Fibroblast of lung (primary cell): Measurements from ENCODE around the gene HSPA6. TPM values are rescaled to one million over a fixed set of nuclear protein-coding genes. Genes with fewer than 3 reads are reported as not detected.
A peak's percentile ranks its signal among the peaks of the same experiment; 100 is the strongest.

ENCODE experiments used
- DNase-seq, 2 donors: peaks; one replicate each; pipeline versions ENCODE4 v3.0.0 to v3.0.0-alpha.2; 2010; ENCODE audit warnings: low read depth in 2 of 2
- H2AFZ ChIP-seq: 2 replicates; pipeline ENCODE4 v1.5.1; 2012; ENCODE audit warnings: low read length, control low read depth, inconsistent platforms
- H3K27ac ChIP-seq: 2 replicates; pipeline ENCODE4 v1.5.1; 2011; ENCODE audit warnings: low read length, control low read depth; ENCODE audit not compliant: insufficient read depth
- H3K27me3 ChIP-seq: 2 replicates; pipeline ENCODE4 v1.5.1; 2011; ENCODE audit warnings: mild to moderate bottlenecking, low read length; ENCODE audit not compliant: control insufficient read depth, insufficient read depth
- H3K36me3 ChIP-seq: 2 replicates; pipeline ENCODE4 v1.5.1; 2011; ENCODE audit warnings: low read length; ENCODE audit not compliant: control insufficient read depth, insufficient read depth
- H3K4me1 ChIP-seq: 2 replicates; pipeline ENCODE4 v1.5.1; 2011; ENCODE audit warnings: low read length; ENCODE audit not compliant: control insufficient read depth, insufficient read depth; ENCODE audit errors: extremely low read depth
- H3K4me2 ChIP-seq: 2 replicates; pipeline ENCODE4 v1.5.1; 2011; ENCODE audit warnings: low read length, control low read depth; ENCODE audit not compliant: insufficient read depth; ENCODE audit errors: extremely low read depth
- H3K4me3 ChIP-seq, 4 experiments: fragments of 200-600 bp in 1 of 4; sonication (generic) in 1 of 4; replicated peaks in 1 of 4; 2 replicates each; pipeline ENCODE4 v1.5.1; 2011 to 2016; ENCODE audit warnings: low read length in 4 of 4, low read depth in 3 of 4, mild to moderate bottlenecking in 3 of 4, control low read depth in 2 of 4, inconsistent platforms in 1 of 4, mixed read lengths in 1 of 4; ENCODE audit not compliant: insufficient read depth in 1 of 4; ENCODE audit errors: control extremely low read depth in 1 of 4
- H3K79me2 ChIP-seq: 2 replicates; pipeline ENCODE4 v1.5.1; 2012; ENCODE audit warnings: mild to moderate bottlenecking, low read length, inconsistent platforms; ENCODE audit not compliant: control insufficient read depth, insufficient read depth
- H3K9ac ChIP-seq: 2 replicates; pipeline ENCODE4 v1.5.1; 2011; ENCODE audit warnings: mild to moderate bottlenecking, low read length, control low read depth; ENCODE audit not compliant: insufficient read depth
- H3K9me3 ChIP-seq: 2 replicates; pipeline ENCODE4 v1.5.1; 2012; ENCODE audit warnings: low read depth, low read length; ENCODE audit not compliant: control insufficient read depth, insufficient read depth
- H4K20me1 ChIP-seq: 2 replicates; pipeline ENCODE4 v1.5.1; 2011; ENCODE audit warnings: low read length; ENCODE audit not compliant: control insufficient read depth, insufficient read depth; ENCODE audit errors: extremely low read depth
- CTCF ChIP-seq, 2 donors: IDR thresholded peaks in 1 of 2; conservative IDR thresholded peaks in 1 of 2; 1 replicate in 1 of 2; 2 replicates in 1 of 2; pipeline ENCODE4 v1.5.1; 2011 to 2012; ENCODE audit warnings: low read length in 2 of 2, control low read depth in 1 of 2, inconsistent platforms in 1 of 2, low read depth in 1 of 2, mild to moderate bottlenecking in 1 of 2
- EZH2 ChIP-seq: IDR thresholded peaks from 2 replicates; pipeline ENCODE4 v1.5.1; 2012; ENCODE audit warnings: low read length, control low read depth, mild to moderate bottlenecking; ENCODE audit errors: missing control alignments
- polyA plus RNA-seq, 2 donors: library from polyadenylated mRNA; depleted of rRNA in 1 of 2; stranded (reverse) in 1 of 2; unstranded in 1 of 2; fragments of >200 nt; gene quantifications; 2 replicates each; pipeline ENCODE4 v1.2.1, GENCODE V29; 2011 to 2012; ENCODE audit warnings: missing spikeins in 1 of 2
- total RNA-seq: library from RNA; depleted of rRNA; stranded (reverse); fragments of >200 nt; gene quantifications from 2 replicates; pipeline ENCODE4 v1.2.1, GENCODE V29; 2014

The HSPA6 gene
- total and polyA plus RNA-seq, 2 donors (not counting 1 experiment from before 2014, with no cell fraction given): 0.22 to 2.3 TPM

- no peaks in the 10 kb centered on the region for H3K27me3 ChIP-seq
- H3K9me3 ChIP-seq: no peaks in the 10 kb centered on the region
- TF ChIP-seq EZH2 (no peak), CTCF (conservative IDR thresholded peaks at IDR 0.05 in 1 of 2, IDR thresholded peaks at IDR 0.05 in 1 of 2; ENCODE audit: low read depth in 1 of 2, low read length in 2 of 2) (no peak)
- no peak overlapping the region for H3K4me2 ChIP-seq
- H3K27ac ChIP-seq: no peak overlapping the region
- H3K4me1 ChIP-seq: no peaks in the 10 kb centered on the region
- no peaks in the 10 kb centered on the region for H3K79me2 ChIP-seq
- H3K4me3 ChIP-seq: no peak overlapping the region
- H3K9ac ChIP-seq: no peak overlapping the region
- no peak for DNase-seq
- no peaks in the 10 kb centered on the region for H3K36me3 ChIP-seq
- H4K20me1 ChIP-seq: no peaks in the 10 kb centered on the region
- no peak overlapping the region for H2AFZ ChIP-seq
These were observed 41.0 kb upstream of the HSPA6 start for GRCh38 chr1:161483361-161483760.

- TF ChIP-seq EZH2 (no peak), CTCF (conservative IDR thresholded peaks at IDR 0.05 in 1 of 2, IDR thresholded peaks at IDR 0.05 in 1 of 2; ENCODE audit: low read depth in 1 of 2, low read length in 2 of 2) (peak in 1 of 2 donors; percentile 17)
- no peak for DNase-seq
These were observed 39.7 kb upstream of the HSPA6 start for GRCh38 chr1:161484613-161485012.

GRCh38 chr1:161486806-161487741 is 37.3 kb upstream of the HSPA6 start:
- no peaks in the 10 kb centered on the region for H3K4me1 ChIP-seq
- H3K4me2 ChIP-seq: peak overlapping the region; percentile 75
- no peaks in the 10 kb centered on the region for H3K9me3 ChIP-seq
- peak overlapping the region in 1 of 4 experiments; percentile 3 for H3K4me3 ChIP-seq
- no peak for TF ChIP-seq EZH2
- TF ChIP-seq CTCF (conservative IDR thresholded peaks at IDR 0.05 in 1 of 2, IDR thresholded peaks at IDR 0.05 in 1 of 2; ENCODE audit: low read depth in 1 of 2, low read length in 2 of 2): peak; percentile 65
- peak; percentile 39 to 68 for DNase-seq
- no peaks in the 10 kb centered on the region for H3K79me2 ChIP-seq
- peaks cover 6% of the 10 kb centered on the region for H3K27me3 ChIP-seq
- H2AFZ ChIP-seq: no peak overlapping the region
- H4K20me1 ChIP-seq: no peaks in the 10 kb centered on the region
- no peak overlapping the region for H3K9ac ChIP-seq
- H3K36me3 ChIP-seq: no peaks in the 10 kb centered on the region
- H3K27ac ChIP-seq: no peak overlapping the region

More at GRCh38 chr1:161484613-161485012, 39.7 kb upstream of the HSPA6 start:
- no peak overlapping the region for H3K9ac ChIP-seq
- no peaks in the 10 kb centered on the region for H4K20me1 ChIP-seq
- no peak overlapping the region for H3K4me2 ChIP-seq
- H3K4me3 ChIP-seq: no peak overlapping the region
- no peak overlapping the region for H2AFZ ChIP-seq
- H3K4me1 ChIP-seq: no peaks in the 10 kb centered on the region
- no peaks in the 10 kb centered on the region for H3K79me2 ChIP-seq
- no peaks in the 10 kb centered on the region for H3K9me3 ChIP-seq
- H3K36me3 ChIP-seq: no peaks in the 10 kb centered on the region
- no peak overlapping the region for H3K27ac ChIP-seq
- no peaks in the 10 kb centered on the region for H3K27me3 ChIP-seq
